Epidermal melanocyte (primary cell): Measurements from ENCODE around the gene PYCR2.

Source experiments
- DNase-seq: peaks from one replicate; pipeline ENCODE4 v3.0.0; 2011; ENCODE audit warnings: low spot score; ENCODE audit not compliant: insufficient read length

The PYCR2 gene

DNA sequence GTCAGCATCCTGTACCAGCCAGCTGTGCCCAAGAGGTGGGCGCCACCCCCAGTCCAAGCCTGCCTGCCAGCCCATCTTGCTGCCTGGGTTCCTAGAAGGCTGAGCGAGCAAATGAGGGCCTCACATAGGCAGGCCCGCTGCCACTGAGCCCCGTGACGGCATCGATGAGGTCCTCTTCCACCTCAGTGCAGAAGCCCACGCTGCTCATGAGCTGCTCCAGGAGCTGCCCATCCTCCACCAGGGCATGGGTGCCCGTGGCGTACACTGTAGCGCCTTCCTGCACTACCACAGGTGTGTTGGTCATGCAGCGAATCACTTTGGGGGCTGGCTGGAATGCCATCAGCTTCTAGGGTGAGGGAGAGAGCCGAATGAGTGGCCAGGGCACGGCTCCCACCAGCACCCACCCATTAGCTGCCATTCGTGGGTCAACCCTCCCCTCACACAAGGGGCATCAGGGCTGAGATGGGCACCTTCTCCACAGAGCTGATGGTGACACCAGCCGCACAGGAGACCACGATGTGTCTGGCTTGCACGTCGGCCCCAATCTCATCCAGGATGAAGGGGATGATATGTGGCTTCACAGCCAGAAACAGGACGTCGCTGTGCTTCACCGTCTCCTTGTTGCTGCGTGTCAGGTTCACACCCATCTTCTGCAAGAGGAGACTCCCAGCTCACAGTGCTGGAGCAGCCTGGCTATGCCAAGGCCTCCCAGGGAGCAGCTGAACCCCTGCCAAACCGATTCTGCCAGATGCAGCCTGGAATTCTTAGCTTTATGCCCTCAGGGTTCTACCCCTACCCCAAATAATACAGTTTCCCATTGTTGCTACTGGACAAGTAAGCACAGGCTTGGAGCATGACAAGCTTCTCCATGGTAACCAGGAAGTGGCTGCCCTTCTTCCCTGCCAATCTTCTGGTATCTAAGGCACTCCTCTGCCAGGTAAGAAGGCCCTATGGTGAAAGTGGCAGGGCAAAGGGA, 2.0 kb downstream of the PYCR2 start:
- no peak for DNase-seq

DNA sequence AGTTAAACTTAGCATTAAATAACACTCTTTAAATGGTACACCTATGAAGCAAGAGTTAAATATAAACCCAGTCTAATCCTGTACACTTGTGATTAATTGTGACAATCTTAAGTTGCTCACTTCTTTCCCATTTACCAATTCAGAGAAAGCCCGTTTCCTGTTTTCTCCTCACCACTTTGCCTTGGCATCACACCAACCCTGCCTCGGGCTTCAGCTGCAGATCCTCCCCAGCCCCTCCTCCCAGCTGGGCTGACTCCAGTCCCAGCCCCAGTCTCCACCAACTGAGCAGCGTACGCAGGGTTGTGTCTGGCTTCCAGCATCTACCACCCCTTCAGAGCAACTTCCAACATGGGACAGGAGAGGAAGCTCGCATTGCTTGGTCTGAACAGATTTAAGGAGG, 4.1 kb downstream of the PYCR2 start:
- peak; percentile 94 for DNase-seq

DNA sequence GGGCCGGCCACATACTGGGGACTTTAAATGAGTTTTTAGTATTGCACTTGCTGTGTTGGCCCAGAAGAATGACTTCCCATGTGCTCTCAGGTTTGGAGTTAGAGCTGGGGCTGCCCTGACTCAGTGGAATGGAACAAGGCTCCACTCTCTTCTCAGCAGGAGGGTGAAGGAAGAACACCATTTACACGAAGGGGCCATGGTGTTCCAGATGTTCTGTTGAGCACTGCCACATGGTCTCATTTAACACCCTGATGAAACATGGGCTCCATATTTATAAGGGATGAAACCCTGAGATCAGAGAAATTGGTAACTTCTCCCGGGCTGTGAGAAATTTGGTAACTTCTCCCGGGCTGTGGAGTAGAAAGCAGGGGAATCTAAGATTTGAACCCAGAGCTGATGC, 5.8 kb downstream of the PYCR2 start:
- DNase-seq = no peak

DNA sequence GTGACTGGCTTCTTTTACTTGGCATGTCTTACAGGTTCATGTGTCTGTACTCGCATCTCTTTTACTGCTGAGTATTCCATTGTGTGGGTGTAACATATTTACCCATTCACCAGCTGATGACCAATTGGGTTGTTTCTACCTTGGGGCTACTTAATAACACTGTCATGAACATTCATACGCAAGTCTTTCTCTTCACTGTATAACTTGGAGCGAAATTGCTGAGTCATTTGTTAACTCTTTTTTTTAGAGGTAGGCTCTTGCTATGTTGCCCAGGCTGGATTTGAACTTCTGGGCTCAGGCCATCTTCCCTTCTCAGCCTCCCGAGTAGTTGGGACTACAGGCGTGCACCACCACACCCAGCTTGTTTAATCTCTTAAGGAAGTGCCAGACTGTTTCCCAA, 6.5 kb downstream of the PYCR2 start:
- DNase-seq = no peak

DNA sequence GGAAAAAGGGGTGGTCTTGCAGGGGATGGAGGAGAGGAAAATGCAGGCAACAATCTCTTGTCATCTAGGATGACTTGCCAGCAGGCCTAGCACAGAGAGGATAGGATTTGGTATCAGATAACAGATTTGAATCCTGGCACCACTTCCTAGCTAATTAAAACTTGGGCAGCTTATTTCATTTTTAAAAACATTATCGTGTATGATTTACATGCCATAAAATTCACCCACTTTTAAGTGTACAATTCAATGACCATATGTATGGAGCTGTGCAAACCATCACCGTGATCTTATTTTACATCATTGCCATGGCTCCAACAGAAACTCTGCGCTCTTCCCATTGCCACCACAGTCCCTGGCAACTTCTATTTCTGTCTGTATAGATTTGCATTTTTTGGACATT, 6.9 kb downstream of the PYCR2 start:
- DNase-seq = no peak

DNA sequence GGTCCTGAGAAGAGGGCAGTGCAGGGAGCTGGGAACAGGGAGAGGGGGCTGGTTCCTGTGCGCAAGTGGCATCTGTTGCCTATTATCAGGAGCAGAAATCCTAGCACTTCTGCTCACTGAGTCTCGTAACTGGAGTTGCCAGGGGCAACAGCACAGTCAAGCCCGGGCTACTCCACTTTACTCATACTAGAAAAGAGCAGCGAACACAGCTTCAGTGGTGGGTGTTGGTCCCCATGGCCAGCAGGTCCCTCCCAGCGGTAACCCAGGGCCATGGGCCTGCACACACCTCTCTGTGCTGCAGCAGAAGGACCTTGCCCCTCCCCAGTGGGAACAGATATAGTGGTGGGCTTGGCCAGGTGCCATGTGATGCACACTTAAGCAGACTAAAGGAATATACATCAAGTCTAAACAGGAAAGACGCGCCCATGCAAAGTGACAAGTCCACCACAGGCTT, 8.5 kb downstream of the PYCR2 start:
- DNase-seq = no peak

DNA sequence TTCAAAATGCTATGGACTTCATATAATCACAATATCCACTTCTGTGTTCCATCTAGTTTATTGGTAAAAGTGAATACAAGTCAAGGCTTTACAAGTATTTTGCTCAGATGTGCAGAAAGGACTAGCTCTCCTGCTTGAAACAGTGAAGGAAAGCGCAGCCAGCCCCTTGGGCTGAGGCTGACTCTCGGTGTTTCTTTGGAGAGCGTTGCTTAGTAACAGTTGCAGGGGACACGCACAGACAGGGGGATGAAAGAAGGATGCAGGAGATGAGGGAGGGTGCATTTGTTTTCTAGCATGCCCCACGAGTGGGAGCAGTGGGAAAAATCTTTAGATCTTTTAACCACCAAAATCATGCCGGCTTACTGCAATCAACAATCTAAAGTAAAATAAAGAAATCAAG, 9.1 kb downstream of the PYCR2 start:
- no peak for DNase-seq

DNA sequence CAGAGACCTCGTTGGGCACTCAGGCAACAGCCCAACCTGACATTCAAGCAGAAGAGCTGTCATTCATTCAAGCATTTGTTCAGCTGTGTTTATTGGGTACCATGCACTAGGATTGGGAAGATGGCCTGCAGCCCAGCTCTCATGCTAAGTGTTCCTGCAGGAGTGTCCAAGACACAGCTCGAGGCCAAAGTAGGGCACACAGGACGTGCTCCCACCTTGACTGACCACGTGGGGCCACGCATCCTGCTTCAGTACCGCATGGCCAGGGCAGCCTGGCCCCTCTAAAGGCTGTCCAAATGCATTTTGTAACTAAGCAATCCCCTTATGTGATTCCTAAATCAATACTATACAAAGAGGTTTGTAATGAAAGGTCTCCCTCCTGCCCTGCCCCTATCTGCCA, 9.7 kb downstream of the PYCR2 start:
- no peak for DNase-seq

DNA sequence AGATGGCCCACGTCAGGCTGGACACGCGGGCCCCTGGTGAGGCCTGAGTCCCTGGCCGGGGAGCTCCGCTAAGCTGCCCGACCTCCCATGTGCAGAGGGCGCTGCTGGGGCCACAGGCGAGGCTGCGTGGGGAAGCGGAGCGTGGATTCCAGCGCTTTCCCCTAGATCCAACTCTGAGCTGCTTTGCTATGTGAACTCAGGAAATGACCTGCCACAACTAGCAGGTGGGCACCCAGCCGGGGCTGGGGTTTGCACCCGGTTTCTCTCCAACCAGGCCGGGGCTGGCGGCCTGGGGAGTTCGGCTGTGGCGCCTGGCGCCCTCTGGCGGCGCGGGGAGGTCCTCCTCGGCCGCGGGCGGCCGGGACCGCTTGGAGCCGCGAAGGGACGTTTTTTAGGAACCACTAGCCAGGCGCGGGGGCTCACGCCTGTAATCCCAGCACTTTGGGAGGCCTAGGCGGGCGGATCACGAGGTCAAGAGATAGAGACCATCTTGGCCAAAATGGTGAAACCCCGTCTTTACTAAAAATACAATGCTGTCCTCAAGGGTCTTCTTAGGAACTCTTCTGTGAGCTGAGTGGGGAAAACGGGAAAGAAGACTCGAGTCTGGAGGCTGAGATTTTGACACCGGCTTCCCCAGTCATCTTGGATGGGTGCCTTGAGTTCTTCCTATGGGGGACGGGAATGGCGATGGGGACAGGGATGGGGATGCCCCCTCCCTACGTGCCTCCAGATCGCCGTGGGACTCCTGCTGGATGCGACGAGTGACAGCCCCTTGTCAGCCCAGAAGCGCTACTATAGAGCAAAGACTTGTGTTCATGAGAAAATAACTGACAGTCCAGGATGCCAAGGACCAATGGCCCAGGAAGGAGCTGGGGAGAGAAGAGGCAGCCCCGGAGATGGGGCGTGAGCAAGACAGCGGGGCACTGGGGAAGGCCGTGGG, 12.6 kb downstream of the PYCR2 start:
- peak; percentile 24 for DNase-seq

DNA sequence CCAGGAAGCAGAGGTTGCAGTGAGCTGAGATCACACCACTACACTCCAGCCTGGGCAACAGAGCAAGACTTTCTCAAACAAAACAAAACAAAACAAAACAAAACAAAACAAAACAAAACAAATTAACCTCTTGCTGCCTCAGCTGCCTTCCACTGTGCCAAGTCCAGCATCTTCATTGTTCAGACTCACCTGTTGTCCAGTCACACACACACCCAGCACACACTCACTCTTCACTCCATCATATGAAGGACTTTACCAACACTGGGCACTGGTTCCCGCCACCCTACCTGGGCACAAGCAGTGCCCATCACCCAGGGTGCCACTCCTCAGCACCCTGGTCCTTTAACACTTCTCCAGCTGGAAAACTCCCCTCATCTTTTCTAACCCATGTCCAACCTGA, 14.6 kb downstream of the PYCR2 start:
- DNase-seq = no peak

DNA sequence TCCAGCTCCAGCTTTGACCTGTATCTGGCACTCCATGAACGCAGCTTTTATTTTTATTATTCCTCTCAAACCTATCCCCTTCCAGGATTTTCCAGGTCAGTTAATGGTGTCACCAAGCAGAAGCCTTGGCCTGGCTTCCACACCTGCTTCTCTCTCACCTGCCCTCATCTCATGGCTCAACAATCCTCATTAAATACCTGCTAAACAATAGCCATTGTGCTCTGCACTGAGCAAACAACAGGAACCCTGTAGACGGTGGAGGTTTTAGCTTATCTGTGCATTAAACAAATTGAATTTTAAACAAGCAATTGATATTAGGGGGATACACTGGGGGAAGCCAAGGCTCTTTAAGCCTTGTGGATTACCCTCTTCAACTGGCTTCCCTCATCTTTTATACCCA, 15.3 kb downstream of the PYCR2 start:
- DNase-seq = no peak

DNA sequence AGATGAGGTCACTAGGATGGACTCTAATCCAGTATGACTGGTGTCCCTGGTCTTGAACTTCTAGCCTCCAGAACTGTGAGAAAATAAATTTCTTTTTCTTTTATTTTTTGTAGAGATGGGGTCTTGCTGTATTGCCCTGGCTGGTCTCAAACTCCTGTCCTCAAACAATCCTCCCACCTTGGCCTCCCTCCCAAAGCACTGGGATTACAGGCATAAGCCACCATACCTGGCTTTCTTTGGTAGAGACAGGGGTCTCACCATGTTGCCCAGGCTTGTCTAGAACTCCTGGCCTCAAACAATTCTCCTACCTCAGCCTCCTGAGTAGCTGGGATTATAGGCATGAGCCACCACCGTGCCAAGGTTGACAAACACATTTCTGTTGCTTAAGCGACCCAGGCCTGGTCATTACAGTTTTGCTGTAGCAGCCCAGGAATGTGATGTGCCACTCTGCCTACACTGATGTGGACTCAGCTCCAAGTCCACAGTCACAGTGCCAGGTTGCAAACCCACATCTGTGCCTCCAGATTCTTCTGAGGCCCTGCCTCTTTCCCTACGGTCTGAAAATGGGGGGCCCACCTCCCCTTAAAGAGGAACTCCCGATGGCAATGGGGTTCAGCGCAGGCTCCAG, 15.9 kb downstream of the PYCR2 start:
- DNase-seq = no peak

DNA sequence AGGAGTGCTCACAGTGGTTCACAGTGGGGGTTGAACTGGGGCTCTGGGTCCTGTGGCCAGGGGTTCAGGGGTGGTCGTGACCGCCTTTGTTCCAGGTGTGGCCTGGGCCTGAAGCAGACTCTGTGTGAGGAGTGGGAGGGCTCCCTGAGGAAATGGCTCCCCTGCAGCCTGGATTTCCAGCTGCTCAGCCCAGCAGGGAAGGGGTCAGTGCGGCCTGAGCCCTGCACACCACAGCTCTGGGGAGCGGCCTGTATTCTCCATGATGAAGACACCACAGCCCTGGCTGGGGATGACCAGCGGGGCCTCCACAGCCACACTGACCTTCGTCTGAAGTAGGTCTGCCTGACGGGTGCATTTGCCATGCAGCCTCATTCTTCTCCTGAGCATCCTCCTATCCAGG, 16.7 kb downstream of the PYCR2 start:
- DNase-seq = no peak

DNA sequence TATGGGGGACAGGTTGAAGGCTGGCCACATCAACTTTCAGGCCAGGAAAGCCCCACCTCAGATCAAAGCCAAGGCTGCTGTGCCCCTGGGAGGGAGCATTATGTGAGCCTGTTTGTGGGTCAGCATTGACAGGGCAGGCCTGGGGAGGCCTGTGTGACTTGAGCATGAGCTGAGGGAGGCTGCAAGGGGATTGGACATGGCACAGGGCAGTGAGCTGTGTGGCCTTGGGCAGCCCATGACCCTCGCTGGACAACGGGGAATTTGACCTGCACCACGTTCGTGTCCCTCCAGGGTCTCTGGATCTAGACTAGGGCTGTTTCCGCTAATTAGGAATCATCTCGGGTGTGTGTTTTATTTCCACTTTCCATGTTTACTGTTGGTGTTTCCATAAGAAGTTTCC, 17.6 kb downstream of the PYCR2 start:
- DNase-seq = no peak

DNA sequence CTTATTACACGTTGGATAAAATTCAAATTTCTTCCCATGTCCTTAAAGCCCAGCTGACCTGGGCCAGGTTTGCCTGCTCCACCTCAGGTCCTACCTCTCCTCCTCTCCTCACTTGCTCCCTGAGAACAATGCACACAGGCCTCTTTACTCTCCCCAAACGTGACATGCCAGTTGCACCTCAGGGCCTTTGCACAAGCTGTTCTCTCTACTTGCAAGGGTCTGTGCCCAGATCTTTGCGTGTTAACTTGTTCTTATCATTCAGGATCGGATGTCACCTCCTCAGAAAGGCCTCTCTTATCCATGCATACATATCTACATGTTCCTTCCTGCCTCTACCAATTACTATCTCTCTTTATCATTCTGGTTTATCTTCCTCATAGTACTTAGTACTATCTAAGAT, 20.4 kb downstream of the PYCR2 start:
- DNase-seq = no peak

DNA sequence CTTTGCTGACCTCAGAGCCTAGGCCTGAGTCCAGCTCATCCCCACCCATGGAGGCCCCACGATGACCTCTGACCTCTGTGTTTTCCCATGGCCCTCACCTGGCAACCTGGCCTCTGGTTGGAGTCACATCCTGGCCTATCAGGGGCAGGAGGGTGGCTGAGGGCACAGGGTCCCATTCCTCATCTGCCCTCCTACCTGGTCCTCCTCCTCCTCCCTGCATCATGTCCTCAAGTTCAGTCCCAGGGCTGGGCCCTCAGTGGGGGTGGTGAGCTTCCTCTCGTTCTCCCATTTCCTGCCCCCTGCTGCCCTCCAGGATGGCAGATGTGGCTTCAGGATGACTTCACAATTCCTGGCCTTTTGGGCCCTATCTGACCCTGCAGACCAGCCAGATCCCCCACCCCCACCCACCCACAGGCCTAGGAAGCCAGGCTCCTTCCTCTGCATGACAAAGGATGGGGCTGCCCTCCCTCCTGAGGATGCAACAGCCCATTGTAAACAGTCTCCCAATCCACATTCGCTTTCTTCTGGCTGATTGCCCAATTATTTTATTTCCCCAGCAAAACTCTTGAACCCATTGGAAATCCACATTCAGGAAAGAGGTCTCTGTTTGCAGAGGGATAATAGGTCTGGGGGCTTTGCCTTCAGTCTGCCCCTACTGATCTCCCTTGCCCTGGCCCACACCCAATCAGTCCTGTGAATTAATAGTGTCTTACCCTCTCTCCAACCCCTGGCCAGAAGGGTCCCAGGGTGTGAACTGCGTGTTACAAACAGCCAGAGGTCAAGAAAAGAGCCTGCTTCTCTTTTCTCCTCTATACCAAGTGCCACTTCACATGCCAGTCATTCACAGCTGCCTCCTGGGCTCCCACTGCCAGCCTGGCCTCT, 24.8 kb downstream of the PYCR2 start:
- no peak for DNase-seq

DNA sequence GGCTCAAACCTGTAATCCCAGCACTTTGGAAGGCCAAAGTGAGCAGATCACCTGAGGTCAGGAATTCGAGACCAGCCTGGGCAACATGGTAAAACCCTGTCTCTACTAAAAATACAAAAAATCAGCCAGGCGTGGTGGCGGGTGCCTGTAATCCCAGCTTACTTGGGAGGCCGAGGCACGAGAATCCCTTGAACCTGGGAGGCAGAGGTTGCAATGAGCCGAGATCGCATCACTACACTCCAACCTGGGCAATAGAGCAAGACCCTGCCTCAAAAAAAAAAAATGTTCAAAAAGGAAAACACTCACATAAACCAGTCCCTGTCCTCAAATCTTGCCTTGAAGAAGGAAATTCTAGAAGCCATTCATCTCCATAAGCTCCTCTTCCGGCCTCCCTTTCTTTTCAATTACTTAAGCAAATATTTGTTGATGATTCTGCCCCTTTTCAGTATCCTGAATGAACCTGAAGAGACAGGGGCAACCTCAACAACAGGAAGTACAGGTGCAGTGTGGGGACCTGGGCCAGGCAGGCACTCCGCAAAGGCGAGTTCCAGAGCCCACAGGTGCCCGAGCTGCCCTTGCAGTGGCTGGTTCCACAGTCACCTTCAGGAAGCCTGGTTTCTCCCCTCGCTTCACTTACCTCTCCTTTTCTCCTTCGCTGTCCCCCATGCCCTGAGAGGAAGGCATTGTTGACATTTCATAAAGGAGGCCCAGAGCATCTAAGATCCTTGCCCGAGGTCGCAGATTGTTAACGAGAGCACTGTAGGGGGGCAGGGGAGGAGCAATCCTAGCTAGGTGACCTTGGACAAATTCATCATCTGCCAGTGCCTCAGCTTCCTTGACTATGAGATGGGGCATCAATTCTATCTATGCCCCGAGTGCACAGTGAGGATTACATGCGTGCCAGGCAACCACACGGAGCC, 26.2 kb downstream of the PYCR2 start:
- DNase-seq = no peak

DNA sequence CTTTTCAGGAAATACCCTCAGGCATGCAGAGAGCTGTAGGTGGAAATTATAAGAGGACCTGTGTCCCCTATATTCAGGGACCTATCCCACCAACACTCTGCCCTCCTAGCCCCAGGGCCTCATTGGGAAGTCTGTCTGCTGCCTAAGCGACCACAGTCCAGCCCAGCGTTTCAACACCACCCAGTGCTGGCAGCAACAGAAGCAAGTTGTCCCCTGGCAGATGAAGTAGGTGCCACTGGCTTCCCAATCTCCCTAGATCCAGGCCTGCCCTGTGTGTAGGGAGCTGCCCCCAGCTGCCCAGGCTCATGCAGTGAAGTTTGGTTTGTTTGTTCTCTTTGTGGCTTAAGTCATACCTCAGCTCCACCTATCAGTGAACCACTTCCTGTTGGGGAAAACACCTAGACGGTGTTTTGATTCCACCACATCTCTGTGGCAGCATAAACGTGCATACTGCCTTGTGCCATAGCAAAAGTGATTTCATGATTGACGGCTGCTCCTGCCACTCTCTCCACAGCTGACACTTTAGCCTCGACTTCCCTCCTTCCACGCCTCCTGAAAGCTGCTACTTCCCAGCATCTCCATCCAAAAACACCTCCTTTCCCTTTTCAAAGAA, 27.0 kb downstream of the PYCR2 start:
- DNase-seq = no peak

DNA sequence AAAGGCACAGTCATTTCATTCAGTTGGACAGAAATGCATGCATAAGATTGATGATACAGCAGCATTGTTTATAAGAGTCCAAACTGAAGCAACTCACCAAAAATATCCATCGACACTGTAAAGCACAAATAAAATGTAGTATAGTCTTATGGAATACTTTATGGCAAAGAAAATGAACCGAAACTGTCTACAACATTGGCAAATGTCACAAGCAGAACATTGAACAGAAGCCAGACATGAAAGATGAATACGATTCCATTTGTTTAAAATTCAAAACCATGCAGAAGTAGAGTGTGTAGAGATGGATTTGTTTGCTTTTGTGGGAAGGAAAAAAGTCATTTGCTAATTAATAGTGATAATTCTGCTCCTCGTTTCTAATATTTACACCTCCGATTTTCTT, 27.6 kb downstream of the PYCR2 start:
- DNase-seq = no peak
